Measurements from ENCODE around the gene KPNA2.
A peak's percentile ranks its signal among the peaks of the same experiment; 100 is the strongest.
"Not testable (repeated sequence)": the region's sequence is repeated elsewhere in the genome, so short reads cannot be mapped to it uniquely, and the experiment has no call there.

The KPNA2 gene

DNA sequence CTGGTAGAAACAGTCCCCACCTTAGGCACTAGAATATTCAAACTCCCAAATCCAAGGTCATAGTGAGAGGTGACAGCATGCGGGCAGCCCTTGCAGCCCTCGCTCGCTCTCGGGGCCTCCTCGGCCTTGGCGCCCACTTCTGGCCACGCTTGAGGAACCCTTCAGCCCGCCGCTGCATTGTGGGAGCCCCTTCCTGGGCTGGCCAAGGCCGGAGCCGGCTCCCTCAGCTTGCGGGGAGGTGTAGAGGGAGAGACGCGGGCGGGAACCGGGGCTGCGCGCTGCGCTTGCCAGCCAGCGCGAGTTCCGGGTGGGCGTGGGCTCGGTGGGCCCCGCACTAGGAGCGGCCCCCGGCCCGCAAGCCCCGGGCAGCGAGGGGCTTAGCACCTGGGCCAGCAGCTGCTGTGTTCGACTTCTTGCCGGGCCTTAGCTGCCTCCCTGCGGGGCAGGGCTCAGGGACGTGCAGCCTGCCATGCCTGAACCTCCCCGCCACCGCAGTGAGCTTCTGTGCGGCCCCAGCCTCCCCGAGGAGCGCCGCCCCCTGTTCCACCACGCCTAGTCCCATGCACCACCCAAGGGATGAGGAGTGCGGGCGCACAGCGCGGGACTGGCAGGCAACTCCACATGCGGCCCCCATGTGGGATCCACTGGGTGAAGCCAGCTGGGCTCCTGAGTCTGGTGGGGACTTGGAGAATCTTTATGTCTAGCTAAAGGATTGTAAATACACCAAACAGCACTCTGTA, 45.0 kb downstream of the KPNA2 start:
- H3K4me3 ChIP-seq (ENCODE audit: low read length): no peak overlapping the region
- no peak for DNase-seq (ENCODE audit: low read depth)
- TF ChIP-seq, protein P1, sequence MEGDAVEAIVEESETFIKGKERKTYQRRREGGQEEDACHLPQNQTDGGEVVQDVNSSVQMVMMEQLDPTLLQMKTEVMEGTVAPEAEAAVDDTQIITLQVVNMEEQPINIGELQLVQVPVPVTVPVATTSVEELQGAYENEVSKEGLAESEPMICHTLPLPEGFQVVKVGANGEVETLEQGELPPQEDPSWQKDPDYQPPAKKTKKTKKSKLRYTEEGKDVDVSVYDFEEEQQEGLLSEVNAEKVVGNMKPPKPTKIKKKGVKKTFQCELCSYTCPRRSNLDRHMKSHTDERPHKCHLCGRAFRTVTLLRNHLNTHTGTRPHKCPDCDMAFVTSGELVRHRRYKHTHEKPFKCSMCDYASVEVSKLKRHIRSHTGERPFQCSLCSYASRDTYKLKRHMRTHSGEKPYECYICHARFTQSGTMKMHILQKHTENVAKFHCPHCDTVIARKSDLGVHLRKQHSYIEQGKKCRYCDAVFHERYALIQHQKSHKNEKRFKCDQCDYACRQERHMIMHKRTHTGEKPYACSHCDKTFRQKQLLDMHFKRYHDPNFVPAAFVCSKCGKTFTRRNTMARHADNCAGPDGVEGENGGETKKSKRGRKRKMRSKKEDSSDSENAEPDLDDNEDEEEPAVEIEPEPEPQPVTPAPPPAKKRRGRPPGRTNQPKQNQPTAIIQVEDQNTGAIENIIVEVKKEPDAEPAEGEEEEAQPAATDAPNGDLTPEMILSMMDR (IDR thresholded peaks at IDR 0.05; ENCODE audit: insufficient read depth, low read depth, low read length, missing control alignments): no peak

DNA sequence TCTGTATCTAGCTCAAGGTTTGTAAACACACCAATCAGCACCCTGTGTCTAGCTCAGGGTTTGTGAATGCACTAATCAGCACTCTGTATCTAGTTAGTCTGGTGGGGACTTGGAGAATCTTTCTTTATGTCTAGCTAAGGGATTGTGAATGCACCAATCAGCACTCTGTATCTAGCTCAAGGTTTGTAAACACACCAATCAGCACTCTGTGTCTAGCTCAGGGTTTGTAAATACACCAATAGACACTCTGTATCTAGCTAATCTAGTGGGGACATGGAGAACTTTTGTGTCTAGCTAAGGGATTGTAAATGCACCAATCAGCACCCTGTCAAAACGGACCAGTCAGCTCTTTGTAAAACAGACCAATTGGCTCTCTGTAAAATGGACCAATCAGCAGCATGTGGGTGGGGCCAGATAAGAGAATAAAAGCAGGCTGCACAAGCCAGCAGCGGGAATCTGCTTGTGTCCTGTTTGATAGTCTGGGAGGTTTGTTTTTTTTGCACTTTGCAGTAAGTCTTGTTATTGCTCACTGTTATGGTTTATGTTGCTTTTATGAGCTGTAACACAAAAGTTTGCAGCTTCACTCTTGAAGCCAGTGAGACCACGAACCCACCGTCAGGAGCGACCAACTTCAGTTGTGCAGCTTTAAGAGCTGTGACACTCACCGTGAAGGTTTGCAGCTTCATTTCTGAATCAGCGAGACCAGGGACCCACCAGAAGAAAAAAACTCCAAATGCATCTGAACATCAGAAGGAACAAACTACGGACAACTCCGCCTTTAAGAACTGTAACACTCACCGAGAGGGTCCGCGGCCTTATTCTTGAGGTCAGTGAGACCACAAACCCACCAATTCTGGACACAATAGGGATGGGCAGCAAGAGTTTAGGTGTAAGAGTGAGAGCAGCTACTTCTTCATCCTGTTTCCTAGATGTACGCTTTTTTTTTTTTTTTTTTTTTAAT, 46.0 kb downstream of the KPNA2 start:
- H3K4me3 ChIP-seq (ENCODE audit: low read length); DNase-seq (ENCODE audit: low read depth): not testable (repeated sequence)

DNA sequence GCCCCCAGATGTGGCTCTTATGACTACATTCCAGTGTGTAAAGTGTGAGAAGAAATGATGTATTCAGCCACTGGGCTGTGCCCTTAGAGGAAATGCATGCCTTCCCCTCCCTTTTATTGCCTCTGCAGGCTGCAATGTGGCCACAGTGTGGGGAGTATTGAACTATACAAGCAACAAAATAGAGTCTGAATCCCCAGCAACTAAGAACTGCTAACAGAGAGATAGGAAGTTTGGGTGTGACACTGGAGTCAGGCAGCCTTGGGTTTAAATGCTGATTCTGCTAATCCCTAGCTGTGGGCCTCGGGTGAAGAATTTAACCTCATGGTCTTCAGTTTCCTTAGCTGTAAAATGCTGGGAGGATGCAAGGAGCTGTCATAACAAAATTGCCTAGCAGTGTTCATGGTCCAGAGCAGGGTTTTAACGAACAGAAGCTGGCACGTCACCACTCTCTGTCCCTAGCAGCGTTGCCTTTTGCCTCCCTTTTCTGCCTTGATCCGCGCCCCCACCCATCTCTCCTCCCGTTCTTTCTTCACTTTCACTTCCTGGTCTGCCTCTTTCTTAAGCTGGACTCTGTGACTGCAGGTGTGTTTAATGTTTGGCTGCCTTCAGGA, 50.3 kb downstream of the KPNA2 start:
- no peak for DNase-seq (ENCODE audit: low read depth)
- TF ChIP-seq, protein P1 (IDR thresholded peaks at IDR 0.05; ENCODE audit: insufficient read depth, low read depth, low read length, missing control alignments): no peak
- no peak overlapping the region for H3K4me3 ChIP-seq (ENCODE audit: low read length)

DNA sequence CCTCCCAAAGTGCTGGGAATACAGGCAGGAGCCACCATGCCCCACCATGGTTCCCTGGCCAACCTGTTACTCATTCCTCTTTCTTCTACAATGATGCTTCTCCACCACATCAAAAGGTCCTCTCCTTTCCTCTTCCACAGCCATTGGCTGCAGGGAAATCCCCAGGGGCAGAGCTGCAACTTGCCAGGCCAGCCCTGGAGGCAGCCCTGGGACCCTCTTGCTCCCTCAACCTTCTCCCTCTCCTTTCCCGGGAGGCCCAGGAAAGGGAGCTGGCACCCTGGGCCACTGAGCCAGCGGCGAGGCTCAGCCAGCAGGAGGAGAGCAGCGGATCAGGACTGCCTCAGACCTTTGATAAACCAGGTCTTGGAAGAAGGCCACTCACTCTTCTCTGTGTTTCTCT, 51.1 kb downstream of the KPNA2 start:
- not testable (repeated sequence) for DNase-seq (ENCODE audit: low read depth); H3K4me3 ChIP-seq (ENCODE audit: low read length)

DNA sequence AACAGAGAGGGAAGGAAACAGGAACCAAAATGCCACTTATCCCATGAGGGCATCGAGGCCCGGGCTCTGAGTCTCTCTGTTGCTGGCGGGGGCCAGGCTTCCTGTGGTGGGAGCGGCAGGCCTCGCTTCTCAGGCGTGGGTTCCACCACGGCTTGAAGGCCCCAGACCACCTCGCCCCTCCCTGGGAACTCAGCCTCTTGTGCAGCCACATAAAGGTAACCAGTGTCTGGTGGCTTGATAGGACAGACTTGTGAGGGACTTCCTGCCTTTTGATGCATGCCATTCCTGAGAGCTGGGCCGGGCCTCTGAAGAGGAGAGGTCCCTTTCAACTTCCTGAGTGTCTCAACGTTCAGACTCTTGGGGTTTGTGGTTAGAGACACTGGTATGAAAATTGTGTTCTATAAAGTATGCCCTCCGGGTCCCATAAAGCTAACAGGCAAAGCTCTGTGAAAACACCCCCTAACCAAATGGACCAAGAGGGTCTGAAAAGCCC, 51.6 kb downstream of the KPNA2 start:
- not testable (repeated sequence) for DNase-seq (ENCODE audit: low read depth); H3K4me3 ChIP-seq (ENCODE audit: low read length)

DNA sequence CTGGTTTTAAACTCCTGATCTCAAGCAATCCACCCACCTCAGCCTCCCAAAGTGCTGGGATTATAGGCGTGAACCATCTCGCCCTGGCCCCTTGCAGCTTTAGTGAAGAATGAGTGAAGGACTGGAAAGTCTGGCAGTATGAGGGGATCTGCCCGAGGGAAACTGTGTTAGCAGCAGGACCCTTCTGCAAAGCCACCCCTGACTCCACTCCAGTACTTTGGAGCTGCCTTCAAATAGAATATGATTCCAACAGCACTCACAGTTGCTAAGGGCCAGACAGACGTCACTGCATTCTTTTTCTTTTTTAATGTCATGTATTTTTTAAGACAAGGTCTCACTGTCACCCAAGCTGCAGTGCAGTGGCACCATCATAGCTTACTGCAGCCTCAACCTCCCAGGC, 52.3 kb downstream of the KPNA2 start:
- DNase-seq (ENCODE audit: low read depth): no peak
- no peak overlapping the region for H3K4me3 ChIP-seq (ENCODE audit: low read length)
- TF ChIP-seq, protein P1 (IDR thresholded peaks at IDR 0.05; ENCODE audit: insufficient read depth, low read depth, low read length, missing control alignments): no peak

DNA sequence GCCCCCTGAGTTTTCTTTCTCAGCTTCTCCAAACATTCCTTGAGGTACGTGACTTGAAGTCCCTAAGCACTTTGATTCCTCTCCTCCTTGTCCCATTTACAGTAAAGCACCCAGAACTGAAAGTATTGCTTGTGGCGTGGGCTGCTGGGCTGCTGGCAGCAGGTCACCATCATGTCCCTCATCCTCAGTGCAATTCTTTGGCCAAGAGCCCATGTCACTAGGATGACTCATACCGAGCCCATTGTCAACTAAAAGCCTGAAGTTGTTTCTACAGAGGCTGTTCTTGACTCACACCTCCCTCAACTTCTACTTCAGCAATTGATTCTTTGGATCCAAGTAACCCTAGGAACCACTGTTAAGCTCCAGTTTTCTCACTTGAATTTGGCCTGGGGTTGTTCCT, 54.3 kb downstream of the KPNA2 start:
- TF ChIP-seq, protein P1 (IDR thresholded peaks at IDR 0.05; ENCODE audit: insufficient read depth, low read depth, low read length, missing control alignments): no peak
- peak; percentile 46 for DNase-seq (ENCODE audit: low read depth)
- H3K4me3 ChIP-seq (ENCODE audit: low read length): no peak overlapping the region

DNA sequence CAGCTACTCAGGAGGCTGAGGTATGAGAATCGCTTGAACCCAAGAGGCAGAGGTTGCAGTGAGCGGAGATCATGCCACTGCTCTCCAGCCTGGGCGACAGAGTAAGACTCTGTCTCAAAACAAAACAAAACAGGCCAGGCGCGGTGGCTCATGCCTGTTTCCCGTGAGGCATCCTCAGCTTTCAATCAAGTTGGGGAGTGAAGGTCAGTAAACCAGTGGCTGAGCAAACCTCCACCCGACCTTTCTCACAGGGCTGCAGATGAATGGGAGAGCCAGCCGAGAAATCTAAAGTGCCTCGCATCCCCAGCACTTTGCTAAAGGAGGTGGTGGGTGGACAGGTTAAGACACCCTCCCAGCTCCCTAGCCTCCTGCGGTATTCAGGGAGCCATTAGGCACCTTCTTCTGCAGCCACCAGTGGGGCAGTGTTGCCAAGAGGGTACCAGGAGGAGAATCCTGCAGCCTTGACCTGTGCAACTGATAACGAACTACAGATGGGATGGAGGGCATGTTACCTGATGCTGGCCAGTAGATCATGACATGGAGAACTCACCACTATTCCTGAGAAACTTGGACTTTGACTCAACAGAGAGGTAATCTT, 59.0 kb downstream of the KPNA2 start:
- no peak for DNase-seq (ENCODE audit: low read depth)
- TF ChIP-seq, protein P1 (IDR thresholded peaks at IDR 0.05; ENCODE audit: insufficient read depth, low read depth, low read length, missing control alignments): no peak
- no peak overlapping the region for H3K4me3 ChIP-seq (ENCODE audit: low read length)

Measured in epithelial cell of esophagus (primary cell).